Brain microvascular endothelial cell (primary cell): ENCODE data around the gene ZNF800.
"Not testable (repeated sequence)": the region's sequence is repeated elsewhere in the genome, so short reads cannot be mapped to it uniquely, and the experiment has no call there.

ENCODE experiments used
- DNase-seq: peaks from one replicate; pipeline ENCODE4 v3.0.0-alpha.2; 2020
- H3K27ac ChIP-seq: fragments of 250-450 bp; sonication (Bioruptor Pico); 2 replicates; pipeline ENCODE4 v1.5.1; 2020; ENCODE audit warnings: mild to moderate bottlenecking, moderate library complexity
- H3K27me3 ChIP-seq: fragments of 250-450 bp; sonication (Bioruptor Pico); replicated peaks from 2 replicates; pipeline ENCODE4 v1.5.1; 2020; ENCODE audit warnings: mild to moderate bottlenecking
- H3K36me3 ChIP-seq: fragments of 250-450 bp; sonication (Bioruptor Pico); replicated peaks from 2 replicates; pipeline ENCODE4 v1.5.1; 2020; ENCODE audit warnings: mild to moderate bottlenecking
- H3K4me3 ChIP-seq: 2 replicates; pipeline ENCODE4 v1.5.1; 2011; ENCODE audit warnings: low read depth, mild to moderate bottlenecking, control low read depth, low read length, moderate library complexity
- in situ Hi-C: cut with HindIII; loops from 2 replicates; pipeline ENCODE4 v1.10.0; 2017; ENCODE audit warnings: low sequenced_read_pairs, low pct_ligation_motif_present
- TF ChIP-seq, protein P1 (sequence below): IDR thresholded peaks from 2 replicates; pipeline ENCODE4 v1.5.1; 2011; ENCODE audit warnings: low read depth, mild to moderate bottlenecking, moderate library complexity, low read length, control low read depth, inconsistent platforms; ENCODE audit errors: missing control alignments

Gene ZNF800

GRCh38 chr7:127392566-127393367 lies at the start of gene ZNF800:
ZNF800 (minus strand) TSS chr7:127392708; CDS start chr7:127391557, 1,151 bp downstream.
- Histone ChIP-seq H3K36me3 (no peaks in the 10 kb centered on the region), H3K4me3 (peak within 1 kb of the TSS; percentile 79), H3K27me3 (no peaks in the 10 kb centered on the region), H3K27ac (peak within 1 kb of the TSS; percentile 57)
- TF ChIP-seq, protein P1, sequence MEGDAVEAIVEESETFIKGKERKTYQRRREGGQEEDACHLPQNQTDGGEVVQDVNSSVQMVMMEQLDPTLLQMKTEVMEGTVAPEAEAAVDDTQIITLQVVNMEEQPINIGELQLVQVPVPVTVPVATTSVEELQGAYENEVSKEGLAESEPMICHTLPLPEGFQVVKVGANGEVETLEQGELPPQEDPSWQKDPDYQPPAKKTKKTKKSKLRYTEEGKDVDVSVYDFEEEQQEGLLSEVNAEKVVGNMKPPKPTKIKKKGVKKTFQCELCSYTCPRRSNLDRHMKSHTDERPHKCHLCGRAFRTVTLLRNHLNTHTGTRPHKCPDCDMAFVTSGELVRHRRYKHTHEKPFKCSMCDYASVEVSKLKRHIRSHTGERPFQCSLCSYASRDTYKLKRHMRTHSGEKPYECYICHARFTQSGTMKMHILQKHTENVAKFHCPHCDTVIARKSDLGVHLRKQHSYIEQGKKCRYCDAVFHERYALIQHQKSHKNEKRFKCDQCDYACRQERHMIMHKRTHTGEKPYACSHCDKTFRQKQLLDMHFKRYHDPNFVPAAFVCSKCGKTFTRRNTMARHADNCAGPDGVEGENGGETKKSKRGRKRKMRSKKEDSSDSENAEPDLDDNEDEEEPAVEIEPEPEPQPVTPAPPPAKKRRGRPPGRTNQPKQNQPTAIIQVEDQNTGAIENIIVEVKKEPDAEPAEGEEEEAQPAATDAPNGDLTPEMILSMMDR: no peak
- in situ Hi-C loops: no loop called here
- DNase-seq: peak; percentile 73

DNA sequence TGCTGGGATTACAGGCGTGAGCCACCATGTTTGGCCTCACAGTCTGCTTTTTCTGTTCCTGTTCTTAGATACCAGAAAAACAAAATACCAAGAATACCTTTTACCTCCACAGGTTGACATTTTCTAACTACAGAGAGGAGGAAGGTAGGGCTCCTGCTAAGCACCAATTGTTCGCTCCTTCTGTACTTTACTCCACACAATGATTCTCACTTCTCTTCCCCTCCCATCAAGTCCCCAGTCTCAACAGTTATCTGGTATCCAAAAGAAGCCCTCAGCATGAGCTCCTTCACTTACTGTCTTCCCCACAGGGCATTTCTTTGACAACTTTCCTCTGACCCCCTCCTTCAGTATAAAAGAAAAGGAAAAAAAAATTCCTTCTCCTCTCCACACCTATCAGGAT lies 47.7 kb upstream of the ZNF800 start:
- Histone ChIP-seq H3K27ac (no peak overlapping the region), H3K4me3 (no peak overlapping the region), H3K27me3 (no peaks in the 10 kb centered on the region), H3K36me3 (no peaks in the 10 kb centered on the region)
- in situ Hi-C loops: no loop called here
- TF ChIP-seq, protein P1: no peak
- no peak for DNase-seq

- no peaks in the 10 kb centered on the region for H3K36me3 ChIP-seq
- DNase-seq: peak; percentile 14
- H3K4me3 ChIP-seq: no peak overlapping the region
- TF ChIP-seq, protein P1: no peak
- in situ Hi-C loops: no loop called here
- no peaks in the 10 kb centered on the region for H3K27me3 ChIP-seq
- H3K27ac ChIP-seq: no peak overlapping the region
These were observed 46.3 kb upstream of the ZNF800 start for GRCh38 chr7:127438836-127439235.

- TF ChIP-seq, protein P1: no peak
- Histone ChIP-seq H3K36me3 (no peaks in the 10 kb centered on the region), H3K4me3 (no peak overlapping the region), H3K27me3 (no peaks in the 10 kb centered on the region), H3K27ac (peak overlapping the region; percentile 39)
- in situ Hi-C loops: no loop called here
- DNase-seq: peak; percentile 45
These were observed 45.3 kb upstream of the ZNF800 start for GRCh38 chr7:127437837-127438236.

DNA sequence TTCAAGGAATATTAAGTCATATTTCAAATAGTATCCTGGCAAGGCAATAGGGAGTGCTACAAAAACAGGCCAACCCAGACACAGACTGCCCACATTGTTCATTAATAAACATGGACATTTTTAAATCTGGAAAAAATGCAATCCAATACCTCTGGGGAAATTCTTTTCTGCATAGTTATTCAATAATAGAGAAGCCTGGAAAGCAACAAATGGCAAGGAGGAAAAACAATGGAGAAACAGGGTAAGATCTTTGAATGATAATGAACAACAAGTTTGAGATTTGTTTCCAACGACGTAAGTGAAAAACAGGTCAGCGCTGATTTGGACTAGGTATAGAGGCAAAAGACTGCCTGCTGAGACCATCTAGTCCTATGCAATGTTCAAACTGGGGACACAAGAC lies 44.7 kb upstream of the ZNF800 start:
- TF ChIP-seq, protein P1: no peak
- no peak for DNase-seq
- H3K36me3 ChIP-seq: no peaks in the 10 kb centered on the region
- in situ Hi-C loops: no loop called here
- H3K4me3 ChIP-seq: no peak overlapping the region
- H3K27me3 ChIP-seq: no peaks in the 10 kb centered on the region
- H3K27ac ChIP-seq: no peak overlapping the region

- DNase-seq, H3K36me3 ChIP-seq, in situ Hi-C loops, H3K27ac ChIP-seq, H3K4me3 ChIP-seq, H3K27me3 ChIP-seq: not testable (repeated sequence)
These were observed 36.8 kb upstream of the ZNF800 start for GRCh38 chr7:127429281-127429680.
